GM18502 (cell line): Measurements from ENCODE around the gene ARID1A.

Experiments
- ATAC-seq: cut with Tn5 transposase; IDR thresholded peaks from one replicate; pipeline ENCODE4 v1.9.1; 2021; ENCODE audit warnings: mild to moderate bottlenecking; ENCODE audit not compliant: unreplicated experiment, poor library complexity

Gene ARID1A

DNA sequence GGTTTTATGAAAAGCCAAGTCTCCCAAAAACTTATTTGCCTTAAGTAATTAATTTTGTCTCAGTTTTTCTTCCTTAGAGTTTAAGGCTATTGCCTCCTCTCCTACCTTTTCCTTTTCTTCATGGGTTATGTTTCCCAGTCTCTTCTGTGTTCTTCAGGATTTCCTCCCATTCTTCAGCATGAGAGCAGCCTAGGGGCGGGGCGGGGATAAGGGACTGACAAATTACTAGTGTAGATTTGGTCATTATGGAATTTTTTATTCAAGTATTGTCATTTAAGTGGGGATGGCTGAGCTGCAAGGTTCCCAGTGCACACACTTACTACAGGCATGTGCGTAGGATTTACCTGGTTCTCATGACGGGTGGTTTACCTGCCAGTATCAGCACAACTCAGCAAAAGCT lies 56.7 kb downstream of the ARID1A start:
- no peak for ATAC-seq

DNA sequence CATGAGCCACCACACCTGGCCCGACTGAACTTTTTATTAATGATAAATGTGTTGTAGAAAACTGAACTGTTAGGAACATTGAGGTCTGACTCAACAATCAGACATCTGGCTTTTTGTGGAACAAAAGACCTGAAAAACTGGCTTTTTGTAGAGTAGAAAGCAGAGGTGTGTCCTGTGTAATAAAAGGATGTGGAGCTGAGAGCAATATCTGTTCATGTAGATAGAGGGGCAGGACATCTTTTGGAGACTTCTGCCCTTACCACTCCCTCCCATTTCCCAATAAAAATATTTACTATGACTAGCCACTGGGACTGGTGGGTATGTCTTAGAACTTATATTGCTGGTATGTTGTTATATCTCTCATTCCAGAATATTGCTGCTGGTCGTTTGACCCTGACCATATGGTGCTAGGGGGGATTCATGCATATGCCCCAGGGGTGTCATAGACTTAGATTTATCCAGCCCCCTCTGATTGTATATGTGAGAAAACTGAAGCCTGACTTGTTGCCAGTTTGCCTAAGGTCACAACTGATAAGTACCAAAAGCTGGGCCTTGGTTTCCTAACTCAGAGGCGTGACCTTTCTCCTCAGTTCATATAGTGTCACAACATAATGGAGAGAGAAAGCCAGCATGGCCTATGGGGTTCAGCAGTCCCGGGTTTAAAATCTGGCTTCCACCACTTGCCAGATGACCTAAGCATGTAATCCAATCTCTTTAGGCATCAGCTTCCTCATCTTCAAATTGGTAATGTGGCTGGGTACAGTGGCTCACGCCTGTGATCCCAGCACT lies 58.5 kb downstream of the ARID1A start:
- ATAC-seq, result no peak

- no peak for ATAC-seq
Observed at GRCh38 chr1:26758358-26758757, 62.5 kb downstream of the ARID1A start.

DNA sequence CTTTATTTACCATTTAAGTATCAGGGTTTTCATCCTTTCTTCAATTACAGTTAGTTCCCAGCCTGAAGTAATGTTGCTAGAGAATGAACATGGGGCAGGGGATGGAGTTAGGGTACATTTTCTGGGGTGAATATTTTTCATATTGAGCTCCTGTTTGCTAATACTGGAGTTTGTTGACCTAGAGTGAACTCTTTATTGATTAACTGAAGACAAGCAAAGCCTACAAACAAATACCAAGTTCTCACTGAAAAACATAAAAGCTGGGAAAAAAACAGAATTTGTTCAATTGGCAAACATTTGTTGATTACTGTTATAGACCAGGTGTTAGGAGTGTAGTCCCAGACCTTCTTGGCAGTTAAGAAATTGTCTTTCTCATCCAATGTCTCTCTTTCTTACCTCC lies 63.7 kb downstream of the ARID1A start:
- no peak for ATAC-seq

- ATAC-seq, result no peak
Observed at GRCh38 chr1:26761217-26761616, 65.4 kb downstream of the ARID1A start.

DNA sequence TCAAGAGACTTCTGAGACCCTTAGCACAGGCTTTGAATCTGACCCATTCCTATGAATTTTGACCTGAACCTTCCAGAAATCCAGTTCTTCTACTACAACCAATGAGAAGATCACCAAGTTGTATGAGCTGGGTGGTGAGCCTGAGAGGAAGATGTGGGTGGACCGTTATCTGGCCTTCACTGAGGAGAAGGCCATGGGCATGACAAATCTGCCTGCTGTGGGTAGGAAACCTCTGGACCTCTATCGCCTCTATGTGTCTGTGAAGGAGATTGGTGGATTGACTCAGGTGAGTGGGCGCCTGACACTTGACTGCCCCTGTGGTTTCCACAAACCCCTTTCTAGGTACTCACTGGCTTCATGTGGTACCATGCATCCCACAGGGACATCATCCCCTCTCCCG lies 71.9 kb downstream of the ARID1A start:
- ATAC-seq, result no peak

DNA sequence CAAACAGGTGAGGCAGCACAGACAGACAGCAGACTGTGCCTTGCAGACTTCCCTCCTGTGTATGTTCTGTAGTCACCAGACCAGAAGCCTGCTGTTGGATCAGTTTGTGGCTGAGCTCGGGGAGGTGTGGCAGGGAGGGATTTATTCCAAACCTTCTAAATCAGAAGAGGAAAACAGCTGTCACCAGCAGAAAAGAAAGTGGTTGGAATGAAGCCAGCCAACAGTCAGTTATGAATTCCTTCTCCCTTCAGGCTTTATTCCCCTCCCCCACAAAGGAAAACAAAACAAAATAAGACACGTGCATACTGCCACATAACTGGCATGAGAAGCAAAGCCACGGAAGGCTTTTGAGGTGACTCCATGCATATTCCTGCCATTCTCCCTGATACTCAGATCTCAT lies 72.9 kb downstream of the ARID1A start:
- ATAC-seq, result no peak

DNA sequence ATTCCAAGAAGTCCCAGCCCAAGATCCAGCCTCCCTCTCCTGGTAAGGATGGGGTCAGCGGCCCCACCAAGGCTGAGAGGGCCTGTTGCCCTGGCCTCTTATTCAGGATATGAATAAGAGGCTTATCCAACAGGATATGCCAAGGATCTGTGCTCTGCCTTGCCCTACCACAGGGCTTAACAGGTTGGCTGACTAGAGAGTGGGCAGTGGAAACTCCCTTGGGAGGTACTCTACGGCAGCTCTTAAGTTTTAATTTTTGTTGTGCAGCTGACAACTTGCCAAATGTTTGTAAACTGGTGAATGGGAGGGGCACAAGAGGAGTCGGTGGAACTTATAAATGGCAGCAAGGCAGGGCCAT lies 75.4 kb downstream of the ARID1A start:
- no peak for ATAC-seq

DNA sequence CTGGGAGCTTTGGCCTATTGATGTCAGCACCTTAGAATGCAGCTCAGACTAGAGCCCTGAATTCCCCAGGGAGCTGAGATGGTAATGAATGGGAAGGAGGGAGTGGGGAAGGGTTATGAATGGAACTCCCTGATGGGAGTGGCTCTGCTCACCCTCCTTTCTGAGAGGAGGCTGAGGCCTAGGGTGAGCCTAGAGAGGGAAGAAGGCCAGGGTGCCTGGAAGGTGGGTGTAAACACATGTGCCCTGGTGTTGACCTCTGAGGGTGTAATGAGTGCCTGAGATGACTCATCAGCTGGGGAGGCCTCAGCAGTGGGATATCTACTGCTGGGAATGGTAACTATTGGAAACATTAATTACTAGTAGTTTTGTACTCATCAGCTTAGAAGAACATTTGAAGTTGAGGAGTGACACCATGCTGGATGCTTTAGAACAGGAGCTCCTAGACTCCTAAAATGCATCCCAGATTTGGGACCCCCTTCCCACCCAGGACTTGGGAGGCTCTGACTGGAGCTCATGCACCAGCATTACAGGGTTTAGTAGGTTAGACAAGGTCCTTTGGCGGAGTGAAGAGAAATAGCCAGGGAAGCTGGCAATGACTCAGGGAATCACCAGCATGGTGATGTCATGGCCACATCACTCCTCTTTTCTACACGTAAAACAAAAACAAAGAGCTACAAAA lies 76.0 kb downstream of the ARID1A start:
- ATAC-seq, result no peak

- no peak for ATAC-seq
Observed at GRCh38 chr1:26772687-26773086, 76.9 kb downstream of the ARID1A start.

DNA sequence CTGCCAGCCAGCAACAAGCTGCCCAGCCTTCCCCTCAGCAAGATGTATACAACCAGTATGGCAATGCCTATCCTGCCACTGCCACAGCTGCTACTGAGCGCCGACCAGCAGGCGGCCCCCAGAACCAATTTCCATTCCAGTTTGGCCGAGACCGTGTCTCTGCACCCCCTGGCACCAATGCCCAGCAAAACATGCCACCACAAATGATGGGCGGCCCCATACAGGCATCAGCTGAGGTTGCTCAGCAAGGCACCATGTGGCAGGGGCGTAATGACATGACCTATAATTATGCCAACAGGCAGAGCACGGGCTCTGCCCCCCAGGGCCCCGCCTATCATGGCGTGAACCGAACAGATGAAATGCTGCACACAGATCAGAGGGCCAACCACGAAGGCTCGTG lies 78.6 kb downstream of the ARID1A start:
- no peak for ATAC-seq

- ATAC-seq, result no peak
Observed at GRCh38 chr1:26775666-26776065, 79.9 kb downstream of the ARID1A start.

DNA sequence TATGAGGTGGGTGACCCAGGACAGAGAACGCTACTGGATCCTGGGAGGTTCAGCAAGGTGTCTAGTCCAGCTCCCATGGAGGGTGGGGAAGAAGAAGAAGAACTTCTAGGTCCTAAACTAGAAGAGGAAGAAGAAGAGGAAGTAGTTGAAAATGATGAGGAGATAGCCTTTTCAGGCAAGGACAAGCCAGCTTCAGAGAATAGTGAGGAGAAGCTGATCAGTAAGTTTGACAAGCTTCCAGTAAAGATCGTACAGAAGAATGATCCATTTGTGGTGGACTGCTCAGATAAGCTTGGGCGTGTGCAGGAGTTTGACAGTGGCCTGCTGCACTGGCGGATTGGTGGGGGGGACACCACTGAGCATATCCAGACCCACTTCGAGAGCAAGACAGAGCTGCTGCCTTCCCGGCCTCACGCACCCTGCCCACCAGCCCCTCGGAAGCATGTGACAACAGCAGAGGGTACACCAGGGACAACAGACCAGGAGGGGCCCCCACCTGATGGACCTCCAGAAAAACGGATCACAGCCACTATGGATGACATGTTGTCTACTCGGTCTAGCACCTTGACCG lies 83.4 kb downstream of the ARID1A start:
- no peak for ATAC-seq

- no peak for ATAC-seq
Observed at GRCh38 chr1:26780344-26780957, 84.6 kb downstream of the ARID1A start.

DNA sequence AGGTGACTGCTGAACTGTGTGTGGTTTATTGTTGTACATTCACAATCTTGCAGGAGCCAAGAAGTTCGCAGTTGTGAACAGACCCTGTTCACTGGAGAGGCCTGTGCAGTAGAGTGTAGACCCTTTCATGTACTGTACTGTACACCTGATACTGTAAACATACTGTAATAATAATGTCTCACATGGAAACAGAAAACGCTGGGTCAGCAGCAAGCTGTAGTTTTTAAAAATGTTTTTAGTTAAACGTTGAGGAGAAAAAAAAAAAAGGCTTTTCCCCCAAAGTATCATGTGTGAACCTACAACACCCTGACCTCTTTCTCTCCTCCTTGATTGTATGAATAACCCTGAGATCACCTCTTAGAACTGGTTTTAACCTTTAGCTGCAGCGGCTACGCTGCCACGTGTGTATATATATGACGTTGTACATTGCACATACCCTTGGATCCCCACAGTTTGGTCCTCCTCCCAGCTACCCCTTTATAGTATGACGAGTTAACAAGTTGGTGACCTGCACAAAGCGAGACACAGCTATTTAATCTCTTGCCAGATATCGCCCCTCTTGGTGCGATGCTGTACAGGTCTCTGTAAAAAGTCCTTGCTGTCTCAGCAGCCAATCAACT lies 85.5 kb downstream of the ARID1A start:
- no peak for ATAC-seq

GRCh38 chr1:26782521-26783212 lies 86.9 kb downstream of the ARID1A start:
- no peak for ATAC-seq

GRCh38 chr1:26783646-26784022 lies 87.8 kb downstream of the ARID1A start:
- ATAC-seq, result no peak

- no peak for ATAC-seq
Observed at GRCh38 chr1:26784023-26784871, 88.4 kb downstream of the ARID1A start.

DNA sequence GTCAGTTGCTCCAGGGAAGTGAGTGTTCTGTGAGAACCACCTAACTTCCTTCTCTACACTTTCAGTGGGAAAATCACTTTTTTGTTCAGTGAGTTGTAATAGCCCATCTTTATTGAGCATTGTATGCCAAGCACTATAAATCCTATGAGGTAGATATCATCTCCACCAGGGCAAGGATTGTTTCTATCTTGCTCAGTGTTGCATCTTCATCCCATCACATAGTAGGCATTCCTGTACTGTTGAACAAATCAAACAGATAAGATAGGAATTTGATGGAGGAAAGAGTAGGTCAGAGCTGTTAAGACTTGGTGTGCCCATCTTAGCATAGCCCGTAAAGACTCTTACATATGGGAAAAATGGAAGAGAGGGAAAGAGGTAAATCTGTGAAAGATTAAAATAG lies 89.1 kb downstream of the ARID1A start:
- ATAC-seq, result no peak
